Hematopoietic multipotent progenitor cell treated with erythropoietin and hydrocortisone succinate and interleukin-3 and kit ligand, for 8 days (in vitro differentiated cells): ENCODE measurements around the gene HCFC1R1.

Experiments used
- DNase-seq: peaks from one replicate; pipeline ENCODE4 v3.0.0-alpha.2; 2015

The HCFC1R1 gene

DNA sequence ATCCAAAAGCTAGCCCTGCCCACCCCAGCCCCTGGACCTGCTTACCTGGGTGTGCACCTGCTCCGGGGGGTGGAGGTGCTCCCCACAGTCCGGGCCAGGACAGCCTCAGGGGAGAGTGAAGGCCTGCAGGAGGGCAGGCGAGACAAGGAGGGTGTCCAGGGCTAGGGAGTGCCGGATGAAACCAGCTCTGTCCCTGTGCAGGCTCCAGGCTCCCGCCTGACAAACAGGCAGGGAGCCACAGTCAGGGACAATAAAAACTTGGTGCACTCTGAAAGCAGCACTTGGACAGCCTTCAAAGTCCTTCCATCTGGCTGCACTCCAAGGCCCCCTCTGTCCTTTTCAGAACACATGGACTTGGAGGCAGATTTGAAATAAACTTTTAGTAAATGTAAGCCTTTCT lies 50.6 kb downstream of the HCFC1R1 start:
- DNase-seq: no peak
